K562 (cell line): ENCODE data around the gene NAA38. TPM values are rescaled to one million over a fixed set of nuclear protein-coding genes. Genes with fewer than 3 reads are reported as not detected.

Source experiments
- ATAC-seq: fragments of 200-7000 bp; cut with Tn5 transposase; 3 replicates; pipeline ENCODE4 v1.9.1; 2020; ENCODE audit warnings: moderate library complexity
- BruUV-seq: library from RNA; stranded (reverse); fragments of 400-500 nt; replicated peaks from 2 replicates; lab custom pipeline; 2021; lab: Mats Ljungman, UMichigan
- CTCF ChIA-PET: fragments of 300-600 bp; formaldehyde crosslinking; extraction: SDS; loops from one replicate; lab custom pipeline; 2021; ENCODE audit warnings: low intra/inter-chr PET ratio; lab: Yijun Ruan, JAX
- POLR2A ChIA-PET: fragments of 300-600, 350-650 bp; sonication (Branson Sonifier 250); formaldehyde crosslinking; extraction: SDS; loops from one replicate; lab custom pipeline; 2021; ENCODE audit warnings: antibody characterized with exemption, inconsistent platforms; lab: Yijun Ruan, JAX
- DNase-seq, 4 experiments: peaks; one replicate each; pipeline versions ENCODE4 v3.0.0 to v3.0.0-alpha.2; 2011 to 2018; ENCODE audit warnings: low spot score in 3 of 4, mixed read lengths in 3 of 4; ENCODE audit errors: extremely low read depth in 1 of 4
- FAIRE-seq: peaks from 2 replicates; lab custom pipeline; 2011; peaks lifted over from hg19 to GRCh38; lab: Jason Lieb, UNC
- H2AFZ ChIP-seq: 2 replicates; pipeline ENCODE4 v1.6.0; 2011; ENCODE audit warnings: low read depth, low read length, control low read depth, inconsistent platforms
- H3K27ac ChIP-seq: fragments of 200-600 bp; 3 replicates; pipeline ENCODE4 v1.8.0; 2011; ENCODE audit warnings: low read depth, mild to moderate bottlenecking, control low read depth, inconsistent platforms, low read length, moderate library complexity, mixed read lengths; ENCODE audit errors: extremely low read depth
- H3K27me3 ChIP-seq, 2 experiments: fragments of 300-600 bp in 1 of 2; 2 replicates in 1 of 2; 3 replicates in 1 of 2; pipeline versions ENCODE4 v1.6.0 to v1.8.0; 2011; ENCODE audit warnings: inconsistent platforms in 2 of 2, low read length in 2 of 2, mild to moderate bottlenecking in 1 of 2, mixed read lengths in 1 of 2, moderate library complexity in 1 of 2; ENCODE audit not compliant: control insufficient read depth in 2 of 2, insufficient read depth in 2 of 2
- H3K36me3 ChIP-seq: fragments of 300-600 bp; 3 replicates; pipeline ENCODE4 v1.8.0; 2011; ENCODE audit warnings: mild to moderate bottlenecking, low read length, inconsistent platforms; ENCODE audit not compliant: control insufficient read depth, insufficient read depth
- H3K4me1 ChIP-seq, 2 experiments: fragments of 200-600 bp in 1 of 2; replicated peaks in 1 of 2; 2 replicates in 1 of 2; 3 replicates in 1 of 2; pipeline versions ENCODE4 v1.5.1 to v1.8.0; 2011; ENCODE audit warnings: inconsistent platforms in 2 of 2, low read length in 2 of 2, mild to moderate bottlenecking in 1 of 2, mixed read lengths in 1 of 2, moderate library complexity in 1 of 2; ENCODE audit not compliant: control insufficient read depth in 2 of 2, insufficient read depth in 2 of 2
- H3K4me2 ChIP-seq: 2 replicates; pipeline ENCODE4 v1.6.1; 2011; ENCODE audit warnings: low read length, control low read depth, inconsistent platforms, mixed read lengths; ENCODE audit not compliant: insufficient read depth
- H3K4me3 ChIP-seq: fragments of 200-600 bp; sonication (generic), shearing (Covaris generic); 2 replicates; pipeline ENCODE4 v1.5.1; 2016; ENCODE audit warnings: control low read depth, inconsistent platforms
- H3K79me2 ChIP-seq: fragments of 200-600 bp; 3 replicates; pipeline ENCODE4 v1.8.0; 2011; ENCODE audit warnings: low read length, inconsistent platforms; ENCODE audit not compliant: control insufficient read depth, insufficient read depth
- H3K9ac ChIP-seq, 2 experiments: 2 replicates each; pipeline versions ENCODE4 v1.6.0 to v1.6.1; 2011; ENCODE audit warnings: low read depth in 2 of 2, low read length in 2 of 2, control low read depth in 1 of 2, inconsistent platforms in 1 of 2, mild to moderate bottlenecking in 1 of 2, mixed read lengths in 1 of 2; ENCODE audit not compliant: insufficient read depth in 1 of 2
- H3K9me1 ChIP-seq: one replicate; pipeline ENCODE4 v1.6.0; 2011; ENCODE audit warnings: inconsistent platforms, mild to moderate bottlenecking, low read length, moderate library complexity; ENCODE audit not compliant: control insufficient read depth, insufficient read depth
- H3K9me3 ChIP-seq: replicated peaks from 2 replicates; pipeline ENCODE4 v1.5.1; 2011; ENCODE audit warnings: low read depth, low read length, inconsistent platforms; ENCODE audit not compliant: control insufficient read depth, insufficient read depth
- H4K20me1 ChIP-seq: replicated peaks from 2 replicates; pipeline ENCODE4 v1.6.1; 2011; ENCODE audit warnings: low read length, inconsistent platforms, mixed read lengths; ENCODE audit not compliant: control insufficient read depth, insufficient read depth
- ARHGAP35 ChIP-seq: fragments of 450-650 bp; IDR thresholded peaks from 2 replicates; pipeline ENCODE4 v1.6.1; 2018; ENCODE audit not compliant: partially characterized antibody
- HDGF ChIP-seq: fragments of 450-650 bp; IDR thresholded peaks from 2 replicates; pipeline ENCODE4 v1.6.1; 2016
- RBM14 ChIP-seq: fragments of 200-400 bp; formaldehyde crosslinking; IDR thresholded peaks from 2 replicates; pipeline ENCODE4 v1.6.1; 2018; ENCODE audit warnings: low read depth, mild to moderate bottlenecking, low read length, moderate library complexity, borderline replicate concordance; ENCODE audit not compliant: insufficient read depth
- ZKSCAN3 ChIP-seq: fragments of 250-450 bp; sonication (Bioruptor Pico); IDR thresholded peaks from 2 replicates; pipeline ENCODE4 v1.4.0; 2020
- ZNF695 ChIP-seq: fragments of 450-650 bp; formaldehyde crosslinking; IDR thresholded peaks from 2 replicates; pipeline ENCODE4 v1.4.0; 2020; ENCODE audit warnings: mild to moderate bottlenecking, moderate library complexity
- ZNF717 ChIP-seq: fragments of 250-450 bp; sonication (Bioruptor Pico); IDR thresholded peaks from 2 replicates; pipeline ENCODE4 v1.5.0; 2021
- WGBS: fragments of 100-300 bp; shearing (Covaris generic); methylation state at CpG from one replicate; pipeline ENCODE4 v1.1.6; 2016; ENCODE audit warnings: low coverage, mixed read lengths; ENCODE audit not compliant: insufficient coverage; ENCODE audit errors: missing lambda C conversion rate; 5-methylcytosine and 5-hydroxymethylcytosine counted together
- in situ Hi-C: fragments of 300-500 bp; cut with MboI; formaldehyde crosslinking; loops from 4 replicates; pipeline ENCODE4 v1.15.0; 2018; ENCODE audit warnings: inconsistent platforms, mixed read lengths
- intact Hi-C: fragments of 100-400 bp; cut with micrococcal nuclease; formaldehyde crosslinking; loops from 2 replicates; pipeline ENCODE4 v1.14.2; 2022
- polyA plus RNA-seq, 8 experiments: library from polyadenylated mRNA; depleted of rRNA in 4 of 8; stranded (reverse) in 5 of 8; unstranded in 3 of 8; fragments of >200 nt; fragmentation: Nextera tagmentation in 2 of 8; fragmentation: Illumina TruSeq in 1 of 8; extraction: Ambion mirVana in 2 of 8; extraction: Trizol in 1 of 8; gene quantifications; 2 replicates each; pipeline versions ENCODE4 v1.2.1 to v1.2.3, GENCODE V29; 2011 to 2014; ENCODE audit warnings: inconsistent platforms in 1 of 8, missing spikeins in 1 of 8
- total RNA-seq, 7 experiments: library from RNA; depleted of rRNA in 6 of 7; stranded (reverse); fragments of >200 nt in 6 of 7; fragmentation: Illumina TruSeq in 2 of 7; extraction: Trizol in 2 of 7; gene quantifications; 2 replicates each; pipeline versions ENCODE4 v1.2.1 to v1.2.3, GENCODE V29; 2011 to 2021; ENCODE audit warnings: low replicate concordance in 1 of 7

The NAA38 gene
- total and polyA plus RNA-seq, 9 of the 15 experiments (the other 6 are each of a cell fraction or from before 2014, with no cell fraction given) = 16.4 to 99.8 (median 57.3) TPM

DNA sequence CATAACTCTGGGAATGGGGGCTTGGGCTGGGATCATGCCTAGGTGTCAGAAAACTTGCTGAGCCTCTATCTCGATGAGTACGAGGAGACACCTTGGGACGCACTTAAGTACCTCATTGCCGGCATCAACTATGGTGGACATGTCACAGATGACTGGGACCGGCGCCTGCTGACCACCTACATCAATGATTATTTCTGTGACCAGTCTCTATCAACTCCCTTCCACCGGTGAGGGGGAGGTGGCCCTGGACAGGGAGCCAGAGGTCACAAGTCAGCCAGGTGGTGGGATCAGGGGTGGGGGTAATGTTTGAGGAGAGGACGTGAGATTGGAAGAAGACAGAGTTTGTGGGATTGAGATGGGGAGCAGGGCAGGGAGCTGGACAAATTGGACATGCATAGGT, 26.7 kb downstream of the NAA38 start:
- intact Hi-C loops = loop anchor here (10.0 kb wide), 2 partner anchors 64 to 294 kb away; partner anchors contain the start of gene HES7
- peaks cover 4 to 26% of the 10 kb centered on the region in 2 experiments; a peak in 4 of 5 replicates for H3K4me1 ChIP-seq
- no peak overlapping the region for H3K4me2 ChIP-seq
- H3K9me3 ChIP-seq = no peaks in the 10 kb centered on the region
- no peaks in the 10 kb centered on the region for H4K20me1 ChIP-seq
- H3K27me3 ChIP-seq = peaks cover 14 to 22% of the 10 kb centered on the region in 2 experiments; a peak in 4 of 5 replicates
- H3K4me3 ChIP-seq = no peak overlapping the region
- no peak overlapping the region for H3K9ac ChIP-seq
- no TSS peak for BruUV-seq
- CTCF ChIA-PET = no interaction called here
- ATAC-seq = no peak
- in situ Hi-C loops = no loop called here
- H3K9me1 ChIP-seq = no peaks in the 10 kb centered on the region
- H3K79me2 ChIP-seq = no peaks in the 10 kb centered on the region
- 30% methylated on average over 8 of the region's 8 CpGs for WGBS
- no peak overlapping the region for H3K27ac ChIP-seq
- no peak overlapping the region for H2AFZ ChIP-seq
- DNase-seq = no peak
- H3K36me3 ChIP-seq = no peaks in the 10 kb centered on the region
- FAIRE-seq = no peak
- no peak for TF ChIP-seq RBM14
- TF ChIP-seq HDGF = no peak
- no peak for TF ChIP-seq ZNF695 (CRISPR knock-in tag)
- TF ChIP-seq ZKSCAN3 (CRISPR knock-in tag) = no peak
- TF ChIP-seq ARHGAP35 = no peak
- TF ChIP-seq ZNF717 (CRISPR knock-in tag) = no peak
- POLR2A ChIA-PET = no interaction called here
